Loucy (cell line): ENCODE results near the gene CFAP97.

Experiments used
- H2AFZ ChIP-seq: fragments of 200-600 bp; sonication (generic); 2 replicates; pipeline ENCODE4 v1.6.0; 2016; ENCODE audit warnings: antibody characterized with exemption, mild to moderate bottlenecking, low read length, moderate library complexity
- H3F3A ChIP-seq: fragments of 200-600 bp; 2 replicates; pipeline ENCODE4 v1.6.0; 2016; ENCODE audit warnings: antibody characterized with exemption, low read depth, mild to moderate bottlenecking
- H3K27me3 ChIP-seq: fragments of 200-600 bp; sonication (generic); 2 replicates; pipeline ENCODE4 v1.6.1; 2014; ENCODE audit warnings: low read length, mild to moderate bottlenecking; ENCODE audit not compliant: insufficient read depth, poor library complexity, severe bottlenecking
- H3K36me3 ChIP-seq: fragments of 200-600 bp; sonication (generic); 2 replicates; pipeline ENCODE4 v1.6.1; 2016; ENCODE audit warnings: low read length; ENCODE audit not compliant: insufficient read depth
- H3K4me1 ChIP-seq: fragments of 200-600 bp; sonication (generic); 2 replicates; pipeline ENCODE4 v1.5.1; 2014; ENCODE audit warnings: low read length, mild to moderate bottlenecking; ENCODE audit not compliant: insufficient read depth, poor library complexity, severe bottlenecking
- H3K4me2 ChIP-seq: fragments of 200-600 bp; sonication (generic); 2 replicates; pipeline ENCODE4 v1.6.0; 2014; ENCODE audit warnings: antibody characterized with exemption, low read length, low read depth, mild to moderate bottlenecking; ENCODE audit not compliant: poor library complexity, severe bottlenecking
- H3K4me3 ChIP-seq: fragments of 200-600 bp; sonication (generic); 2 replicates; pipeline ENCODE4 v1.5.1; 2014; ENCODE audit warnings: low read length, mild to moderate bottlenecking, mixed read lengths; ENCODE audit not compliant: poor library complexity, severe bottlenecking
- H3K79me2 ChIP-seq: fragments of 200-600 bp; sonication (generic); 2 replicates; pipeline ENCODE4 v1.6.1; 2014; ENCODE audit warnings: low read length; ENCODE audit not compliant: insufficient read depth
- H3K9ac ChIP-seq: fragments of 200-600 bp; sonication (generic); 2 replicates; pipeline ENCODE4 v1.6.0; 2014; ENCODE audit warnings: mild to moderate bottlenecking, low read depth, low read length, moderate library complexity; ENCODE audit not compliant: poor library complexity, severe bottlenecking
- H3K9me2 ChIP-seq: fragments of 200-600 bp; sonication (generic); replicated peaks from 2 replicates; pipeline ENCODE4 v1.6.1; 2016; ENCODE audit warnings: low read depth, low read length, mixed read lengths
- H3K9me3 ChIP-seq: fragments of 200-600 bp; sonication (generic); 2 replicates; pipeline ENCODE4 v1.6.1; 2014; ENCODE audit warnings: mild to moderate bottlenecking, antibody characterized with exemption, low read length, low read depth; ENCODE audit not compliant: insufficient read depth
- H4K20me1 ChIP-seq: fragments of 200-600 bp; sonication (generic); 2 replicates; pipeline ENCODE4 v1.6.0; 2014; ENCODE audit warnings: antibody characterized with exemption, low read length, mild to moderate bottlenecking; ENCODE audit not compliant: insufficient read depth, poor library complexity, severe bottlenecking
- EZH2phosphoT487 ChIP-seq: fragments of 200-600 bp; IDR thresholded peaks from 2 replicates; pipeline ENCODE4 v1.6.1; 2018; ENCODE audit warnings: antibody characterized with exemption, mild to moderate bottlenecking, moderate library complexity, borderline replicate concordance

CFAP97 gene

DNA sequence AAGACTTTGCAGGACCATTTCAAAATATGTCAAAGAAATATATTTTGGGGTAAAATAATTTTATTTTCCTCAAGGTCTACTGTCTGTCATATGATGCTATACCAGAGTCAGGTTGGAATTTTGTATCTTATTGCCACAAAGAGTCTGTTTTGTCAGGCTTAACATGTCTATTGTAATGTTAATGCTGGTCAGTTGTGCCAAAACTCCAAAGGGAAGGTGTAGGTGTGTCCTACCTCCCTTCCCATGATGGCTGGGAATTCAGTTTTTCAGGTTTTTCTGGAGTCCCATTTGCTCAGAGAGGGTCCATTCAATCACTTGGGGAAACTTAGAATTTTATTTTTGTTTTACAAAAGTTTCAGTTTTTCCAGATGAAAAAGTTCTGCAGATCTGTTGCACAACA, 94.1 kb downstream of the CFAP97 start:
- Histone ChIP-seq H3K4me1 (no peaks in the 10 kb centered on the region), H3K36me3 (no peaks in the 10 kb centered on the region), H3K9me3 (no peaks in the 10 kb centered on the region), H3K9me2 (no peaks in the 10 kb centered on the region), H3F3A (no peaks in the 10 kb centered on the region), H3K4me2 (no peak overlapping the region), H4K20me1 (no peaks in the 10 kb centered on the region), H3K9ac (no peak overlapping the region), H3K27me3 (no peaks in the 10 kb centered on the region), H3K4me3 (no peak overlapping the region), H2AFZ (no peak overlapping the region), H3K79me2 (no peaks in the 10 kb centered on the region)
- no peak for TF ChIP-seq EZH2phosphoT487
